GM12874 (cell line): Measurements from ENCODE around the gene BABAM2.

Source experiments
- TF ChIP-seq, protein P1 (sequence below): IDR thresholded peaks from 2 replicates; pipeline ENCODE4 v1.5.1; 2011; ENCODE audit warnings: low read depth, mild to moderate bottlenecking, control low read depth, low read length, moderate library complexity; ENCODE audit not compliant: insufficient read depth

The BABAM2 gene

DNA sequence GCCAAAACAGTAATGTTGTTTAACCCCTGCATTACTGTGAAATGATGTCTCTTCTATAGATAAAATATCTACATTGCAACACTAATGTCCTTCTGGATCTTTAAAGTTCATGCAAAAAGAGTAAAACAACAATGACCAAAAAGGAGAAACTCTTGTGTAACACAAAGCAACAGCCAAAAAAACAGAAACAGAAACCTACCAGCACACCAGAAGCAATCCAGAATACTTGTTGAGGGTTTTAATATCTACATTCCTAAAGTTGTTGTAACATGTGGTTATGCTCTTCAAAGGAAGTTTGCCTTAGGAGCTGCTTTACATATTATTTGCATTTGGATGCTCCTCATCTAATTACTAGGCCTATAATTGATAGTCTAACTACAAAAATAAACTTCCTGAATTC, 157.2 kb downstream of the BABAM2 start:
- TF ChIP-seq, protein P1, sequence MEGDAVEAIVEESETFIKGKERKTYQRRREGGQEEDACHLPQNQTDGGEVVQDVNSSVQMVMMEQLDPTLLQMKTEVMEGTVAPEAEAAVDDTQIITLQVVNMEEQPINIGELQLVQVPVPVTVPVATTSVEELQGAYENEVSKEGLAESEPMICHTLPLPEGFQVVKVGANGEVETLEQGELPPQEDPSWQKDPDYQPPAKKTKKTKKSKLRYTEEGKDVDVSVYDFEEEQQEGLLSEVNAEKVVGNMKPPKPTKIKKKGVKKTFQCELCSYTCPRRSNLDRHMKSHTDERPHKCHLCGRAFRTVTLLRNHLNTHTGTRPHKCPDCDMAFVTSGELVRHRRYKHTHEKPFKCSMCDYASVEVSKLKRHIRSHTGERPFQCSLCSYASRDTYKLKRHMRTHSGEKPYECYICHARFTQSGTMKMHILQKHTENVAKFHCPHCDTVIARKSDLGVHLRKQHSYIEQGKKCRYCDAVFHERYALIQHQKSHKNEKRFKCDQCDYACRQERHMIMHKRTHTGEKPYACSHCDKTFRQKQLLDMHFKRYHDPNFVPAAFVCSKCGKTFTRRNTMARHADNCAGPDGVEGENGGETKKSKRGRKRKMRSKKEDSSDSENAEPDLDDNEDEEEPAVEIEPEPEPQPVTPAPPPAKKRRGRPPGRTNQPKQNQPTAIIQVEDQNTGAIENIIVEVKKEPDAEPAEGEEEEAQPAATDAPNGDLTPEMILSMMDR = no peak

DNA sequence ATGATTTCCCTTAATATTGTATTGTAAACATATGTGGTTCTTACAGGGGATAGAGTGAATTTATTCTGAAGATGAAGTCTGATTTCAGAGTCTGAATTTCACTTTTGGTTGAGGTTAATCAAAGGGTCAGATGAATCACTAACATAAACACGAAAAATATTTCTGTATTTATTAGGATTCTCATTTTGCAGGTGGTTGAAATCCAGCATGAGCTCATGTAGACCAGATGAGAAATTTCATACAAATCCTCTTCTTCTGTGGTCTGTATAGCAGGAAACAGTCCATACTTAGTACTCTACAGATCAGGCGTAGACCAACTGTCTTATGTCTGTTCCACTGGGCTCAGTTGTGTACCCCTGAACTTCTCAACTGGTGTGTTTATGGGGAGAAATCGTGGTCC, 157.8 kb downstream of the BABAM2 start:
- TF ChIP-seq, protein P1 = no peak

DNA sequence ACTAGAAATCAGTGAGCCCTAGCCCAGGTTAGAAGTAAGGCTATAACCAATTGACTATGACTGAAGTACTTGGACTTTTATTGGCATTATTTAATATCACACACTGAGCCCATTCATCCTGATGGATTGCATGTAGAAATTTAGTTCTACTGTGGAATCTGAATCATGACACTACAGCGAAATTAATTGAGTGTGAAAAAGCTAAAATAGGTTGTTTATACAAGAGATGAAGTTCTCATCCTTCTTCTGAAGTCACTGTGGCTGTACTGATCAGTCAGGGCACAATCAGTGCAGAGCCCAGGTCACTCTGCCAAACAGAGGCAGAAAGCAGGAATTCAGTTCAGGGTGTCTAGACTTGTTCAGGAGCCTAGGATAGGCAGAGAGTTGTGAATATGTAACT, 158.9 kb downstream of the BABAM2 start:
- TF ChIP-seq, protein P1 = no peak

DNA sequence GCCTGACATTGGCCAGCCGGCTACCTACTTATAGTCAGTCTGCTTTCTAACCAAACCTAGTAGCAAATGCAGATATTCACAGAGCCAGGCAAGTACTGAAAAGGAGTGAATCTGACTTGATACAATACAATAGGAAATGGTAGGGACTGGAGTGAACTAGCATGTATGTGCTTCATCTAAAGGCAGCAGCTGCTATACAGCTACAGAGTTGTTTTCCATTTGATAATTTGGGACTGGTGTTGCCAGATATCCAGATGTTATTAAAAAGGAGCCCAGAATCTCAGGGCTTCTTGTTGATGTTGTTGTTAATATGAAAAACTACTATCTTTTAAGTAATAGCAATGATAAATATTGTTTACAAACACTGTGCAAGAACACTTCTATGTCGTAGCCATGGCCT, 159.4 kb downstream of the BABAM2 start:
- TF ChIP-seq, protein P1 = no peak

DNA sequence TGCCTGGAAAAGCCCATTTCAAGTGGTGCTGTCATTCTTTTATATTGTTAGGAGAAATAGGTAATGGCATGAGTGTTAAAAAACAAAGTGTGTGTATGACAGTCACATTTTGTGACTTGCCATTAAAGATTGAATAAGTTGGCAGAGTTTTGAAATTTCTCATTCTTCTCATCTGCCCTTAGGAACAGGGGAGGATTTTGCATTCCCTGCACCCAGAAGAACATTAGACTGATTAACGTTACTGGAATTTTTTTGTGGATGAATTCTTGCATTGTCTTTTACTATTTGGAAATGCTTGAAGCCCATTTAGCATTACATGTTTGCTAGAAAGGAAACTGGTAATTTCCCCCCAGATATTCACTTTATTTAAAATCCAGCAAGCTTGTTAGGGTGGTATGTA, 162.2 kb downstream of the BABAM2 start:
- TF ChIP-seq, protein P1 = no peak

DNA sequence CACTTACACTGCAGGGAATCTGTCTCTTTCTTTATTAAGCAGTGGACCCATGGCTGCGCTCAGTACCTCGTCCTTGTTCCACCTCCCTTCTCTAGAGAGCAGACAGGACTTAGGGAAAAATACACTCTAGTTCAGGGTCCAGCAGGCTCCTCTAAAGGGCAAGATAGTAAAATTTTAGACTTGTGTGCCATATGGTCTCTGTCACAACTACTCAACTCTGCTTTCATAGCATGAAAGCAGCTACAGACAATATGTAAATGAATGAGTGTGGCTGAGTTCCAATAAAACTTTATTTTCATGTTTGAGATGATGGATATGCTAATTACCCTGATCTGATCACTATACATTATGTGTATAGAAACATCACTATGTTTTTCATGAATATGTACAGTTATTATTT, 163.1 kb downstream of the BABAM2 start:
- TF ChIP-seq, protein P1 = no peak

DNA sequence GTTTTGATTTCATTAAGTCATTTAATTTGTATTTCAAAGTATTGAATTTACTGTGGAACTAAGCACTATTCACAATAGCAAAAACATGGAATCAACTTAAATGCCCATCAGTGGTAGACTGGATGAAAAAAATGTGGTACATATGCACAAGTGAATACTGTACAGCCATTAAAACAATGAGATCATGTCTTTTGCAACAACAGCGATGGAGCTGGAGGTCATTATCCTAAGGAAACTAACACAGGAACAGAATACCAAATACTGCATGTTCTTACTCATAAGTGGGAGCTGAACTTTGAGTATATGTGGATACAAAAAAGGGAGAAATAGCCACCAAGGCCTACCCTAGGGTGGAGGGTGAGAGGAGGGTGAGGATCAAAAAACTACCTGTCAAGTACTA, 164.4 kb downstream of the BABAM2 start:
- TF ChIP-seq, protein P1 = no peak
